Heart left ventricle (tissue), 16 donors: Measurements from ENCODE around the gene KANK2. TPM values are rescaled to one million over a fixed set of nuclear protein-coding genes. Genes with fewer than 3 reads are reported as not detected.
A peak's percentile ranks its signal among the peaks of the same experiment; 100 is the strongest.

ENCODE experiments used
- ATAC-seq, 4 donors: fragments of 200-7000 bp; cut with Tn5 transposase; one replicate each; pipeline ENCODE4 v1.9.1; 2020 to 2022; ENCODE audit warnings: moderate library complexity in 4 of 4, mild to moderate bottlenecking in 3 of 4, moderate number of reproducible peaks in 1 of 4
- DNase-seq, 5 donors: peaks; one replicate each; pipeline ENCODE4 v3.0.0-alpha.2; 2020
- H3K27ac ChIP-seq, 12 donors: fragments of 200-600 bp; sonication (generic) in 4 of 12; one replicate each; pipeline versions ENCODE4 v1.5.0 to v1.8.0; 2016 to 2022; ENCODE audit warnings: mild to moderate bottlenecking in 2 of 12
- H3K27me3 ChIP-seq, 9 donors: fragments of 200-600 bp; sonication (generic) in 2 of 9; one replicate each; pipeline versions ENCODE4 v1.5.1 to v1.8.0; 2016 to 2022; ENCODE audit warnings: mild to moderate bottlenecking in 3 of 9
- H3K36me3 ChIP-seq, 9 donors: fragments of 200-600 bp; sonication (generic) in 2 of 9; one replicate each; pipeline versions ENCODE4 v1.5.0 to v1.8.0; 2018 to 2022; ENCODE audit warnings: mild to moderate bottlenecking in 2 of 9
- H3K4me1 ChIP-seq, 12 donors: fragments of 200-600 bp; sonication (generic) in 4 of 12; one replicate each; pipeline versions ENCODE4 v1.5.0 to v1.8.0; 2016 to 2022; ENCODE audit warnings: mild to moderate bottlenecking in 3 of 12
- H3K4me3 ChIP-seq, 12 donors: fragments of 200-600 bp; sonication (generic) in 4 of 12; one replicate each; pipeline versions ENCODE4 v1.5.0 to v1.8.0; 2017 to 2022; ENCODE audit warnings: mild to moderate bottlenecking in 9 of 12, moderate library complexity in 4 of 12
- H3K9me3 ChIP-seq, 12 donors: fragments of 200-600 bp; sonication (generic) in 4 of 12; one replicate each; pipeline versions ENCODE4 v1.5.0 to v1.8.0; 2016 to 2022; ENCODE audit warnings: mild to moderate bottlenecking in 1 of 12
- POLR2A ChIP-seq, 2 donors: fragments of 450-650 bp; IDR thresholded peaks; one replicate each; pipeline ENCODE4 v1.6.1; 2017; ENCODE audit warnings: antibody characterized with exemption in 2 of 2, mild to moderate bottlenecking in 2 of 2, moderate library complexity in 2 of 2
- WGBS, 4 donors: extraction: QIAGEN DNeasy Blood & Tissue Kit in 2 of 4; methylation state at CpG; one replicate each; pipeline versions ENCODE4 v1.1.5 to v1.1.7; 2013 to 2018; 5-methylcytosine and 5-hydroxymethylcytosine counted together
- intact Hi-C, 10 donors: fragments of 100-400 bp; cut with DNase I; formaldehyde crosslinking; loops; one replicate each; pipeline versions ENCODE4 v1.11.1 to v1.14.2; 2022
- polyA plus RNA-seq, 2 donors: library from polyadenylated mRNA; stranded (reverse); fragments of 200-250 nt; gene quantifications; one replicate each; pipeline ENCODE4 v1.2.3, GENCODE V29; 2013
- total RNA-seq, 9 donors: library from RNA; depleted of rRNA in 2 of 9; stranded (reverse); fragments of >200 nt in 2 of 9; fragmentation: NEBNext Ultra II Directional in 3 of 9; extraction: Animal tissue kit (Norgen Biotek cat#: 25700) in 3 of 9; gene quantifications; one replicate each; pipeline versions ENCODE4 v1.1.0 to v1.2.4, GENCODE V29; 2016 to 2023
- TF ChIP-seq, protein P1 (sequence below), 12 donors: fragments of 200-600 bp; sonication (generic) in 4 of 12; IDR thresholded peaks; one replicate each; pipeline versions ENCODE4 v1.5.0 to v1.8.0; 2018 to 2022; ENCODE audit warnings: antibody characterized with exemption in 12 of 12, mild to moderate bottlenecking in 5 of 12
- donor health status: ischemic (EF 13 %, LVEDD 7.1; RV severe dilation, severe dysfunction).
- donor health status: healthy with polysubstance abuse.
- donor health status: DM: no; HTN: yes; CAD: no.
- donor health status: DM: no; HTN: no; CAD: no.
- donor health status: ischemic (EF 25% LVEDD 6.9; RV normal size, moderate dysfunction).
- donor health status: ischemic (EF 25% LVEDD 5.7; RV mildly dilated, moderate dysfunction).
- donor health status: healthy.
- donor health status: DM: yes; HTN: yes; CAD: no.
- donor health status: ischemic (EF 35%, LVEDD 5.7; RV mildly dilated, moderate dysfunction).
- donor health status: nonischemic (EF 11% LVEDD 7.7; RV severe dilation, severe dysfunction).
- donor health status: DM: yes; HTN: yes; CAD: no.
- donor health status: PGD.
- donor health status: ischemic (EF 29% LVEDD 5.4; RV normal size, mild dysfunction).
- donor health status: nonischemic (EF 23%, LVEDD 6.1; RV moderate dilation, normal function).

Gene KANK2
- total and polyA plus RNA-seq, 11 donors, result 232 to 1,831 (median 294) TPM

DNA sequence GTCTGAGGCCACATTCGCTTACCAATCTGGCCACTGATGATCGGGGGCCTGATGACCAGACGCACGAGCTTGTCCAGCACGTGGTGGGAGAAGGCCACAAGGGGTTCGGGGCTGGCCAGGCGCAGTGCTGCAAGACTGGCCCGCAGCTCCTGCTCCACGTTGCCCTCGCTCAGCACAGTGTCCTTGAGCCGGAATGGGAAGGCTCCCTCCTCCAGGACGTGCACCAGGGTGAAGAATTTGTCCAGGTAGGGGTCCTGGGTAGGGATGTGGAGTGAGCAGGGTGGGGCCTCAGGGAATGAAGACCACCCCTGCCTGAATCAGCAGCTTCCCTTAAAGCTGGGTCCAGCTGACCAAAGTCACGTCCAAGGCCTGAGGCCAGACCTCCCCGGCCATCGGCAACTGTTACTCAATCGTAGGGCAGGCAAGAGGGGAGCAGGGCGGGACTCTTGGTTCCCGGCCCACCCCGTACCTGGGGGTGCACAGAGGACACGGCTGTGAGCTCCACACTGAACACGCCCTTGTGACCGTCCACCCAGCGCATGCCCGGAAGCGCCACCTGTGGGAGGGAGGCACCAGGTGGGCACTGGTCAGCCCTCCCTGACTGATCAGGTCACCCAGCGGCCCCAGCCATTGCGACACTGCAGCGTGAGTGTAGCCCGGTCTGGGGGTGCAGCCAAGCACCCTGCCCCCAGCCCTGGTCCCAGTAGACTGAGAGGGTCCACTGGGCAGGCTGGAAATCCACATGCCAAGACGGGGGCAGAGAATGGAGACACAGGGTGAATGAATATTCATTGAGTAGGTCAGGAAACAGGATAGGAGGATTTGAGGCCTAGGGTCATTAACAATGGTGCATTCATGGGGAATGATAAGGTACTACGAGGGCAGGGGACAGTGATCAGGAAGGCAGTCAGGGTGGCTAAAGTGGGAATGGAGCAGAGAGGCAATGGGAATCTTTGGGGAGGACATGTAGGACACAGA lies 39.3 kb upstream of the KANK2 start:
- no peak overlapping the region for H3K27ac ChIP-seq

DNA sequence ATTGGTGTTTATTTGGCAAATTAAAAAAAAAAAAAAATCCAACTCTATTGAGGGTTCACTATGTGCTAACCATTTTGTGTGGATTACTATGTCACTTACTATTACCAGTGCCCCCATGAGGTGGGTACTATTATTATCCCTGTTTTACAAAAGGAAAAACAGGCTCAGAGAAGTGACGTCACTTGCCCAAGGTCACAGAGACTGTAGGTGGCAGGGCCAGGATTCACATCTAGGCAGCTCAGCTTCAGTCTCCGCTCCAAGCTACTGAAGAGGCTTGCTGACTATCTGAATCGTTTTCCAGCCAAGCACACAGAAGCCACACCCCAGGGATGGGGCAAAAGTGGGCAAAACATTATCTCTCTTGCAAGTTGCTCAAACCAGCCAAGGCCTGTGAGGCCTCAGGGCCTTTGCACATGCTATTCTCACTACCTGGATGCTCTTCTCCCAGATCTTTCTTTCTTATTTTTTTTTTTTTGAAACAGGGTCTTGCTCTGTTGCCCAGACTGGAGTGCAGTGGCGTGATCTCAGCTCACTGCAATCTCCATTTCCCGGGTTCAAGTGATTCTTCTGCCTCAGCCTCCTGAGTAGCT lies 37.2 kb upstream of the KANK2 start:
- TF ChIP-seq, protein P1, sequence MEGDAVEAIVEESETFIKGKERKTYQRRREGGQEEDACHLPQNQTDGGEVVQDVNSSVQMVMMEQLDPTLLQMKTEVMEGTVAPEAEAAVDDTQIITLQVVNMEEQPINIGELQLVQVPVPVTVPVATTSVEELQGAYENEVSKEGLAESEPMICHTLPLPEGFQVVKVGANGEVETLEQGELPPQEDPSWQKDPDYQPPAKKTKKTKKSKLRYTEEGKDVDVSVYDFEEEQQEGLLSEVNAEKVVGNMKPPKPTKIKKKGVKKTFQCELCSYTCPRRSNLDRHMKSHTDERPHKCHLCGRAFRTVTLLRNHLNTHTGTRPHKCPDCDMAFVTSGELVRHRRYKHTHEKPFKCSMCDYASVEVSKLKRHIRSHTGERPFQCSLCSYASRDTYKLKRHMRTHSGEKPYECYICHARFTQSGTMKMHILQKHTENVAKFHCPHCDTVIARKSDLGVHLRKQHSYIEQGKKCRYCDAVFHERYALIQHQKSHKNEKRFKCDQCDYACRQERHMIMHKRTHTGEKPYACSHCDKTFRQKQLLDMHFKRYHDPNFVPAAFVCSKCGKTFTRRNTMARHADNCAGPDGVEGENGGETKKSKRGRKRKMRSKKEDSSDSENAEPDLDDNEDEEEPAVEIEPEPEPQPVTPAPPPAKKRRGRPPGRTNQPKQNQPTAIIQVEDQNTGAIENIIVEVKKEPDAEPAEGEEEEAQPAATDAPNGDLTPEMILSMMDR (IDR thresholded peaks at IDR 0.05), result no peak
- TF ChIP-seq POLR2A (IDR thresholded peaks at IDR 0.05), result no peak
- WGBS, 4 donors, result 84 to 88% (median 87%) methylated on average over 5 of the region's 5 CpGs
- H3K27ac ChIP-seq, result no peak overlapping the region
- intact Hi-C loops, result no loop called here
- peaks cover 0 to 100% (median 78%) of the 10 kb centered on the region in 9 donors for H3K36me3 ChIP-seq
- H3K9me3 ChIP-seq, result peaks cover 0 to 12% (median 3%) of the 10 kb centered on the region in 12 donors
- no peak for DNase-seq
- no peaks in the 10 kb centered on the region for H3K4me1 ChIP-seq
- no peak overlapping the region for H3K4me3 ChIP-seq
- H3K27me3 ChIP-seq, result no peaks in the 10 kb centered on the region
- ATAC-seq, result no peak

More for the DNA sequence above, 39.3 kb upstream of the KANK2 start:
- H3K4me1 ChIP-seq, result no peaks in the 10 kb centered on the region
- 89 to 93% (median 92%) methylated on average over 17 to 31 of the region's 31 CpGs for WGBS, 4 donors
- no peak overlapping the region for H3K4me3 ChIP-seq
- intact Hi-C loops, result no loop called here
- TF ChIP-seq, protein P1 (IDR thresholded peaks at IDR 0.05), result no peak
- no peak for TF ChIP-seq POLR2A (IDR thresholded peaks at IDR 0.05)
- H3K27me3 ChIP-seq, result no peaks in the 10 kb centered on the region
- H3K36me3 ChIP-seq, result peaks cover 0 to 100% (median 82%) of the 10 kb centered on the region in 9 donors
- peak in 1 of 4 donors; percentile 12 for ATAC-seq
- no peak for DNase-seq
- peaks cover 0 to 15% (median 3%) of the 10 kb centered on the region in 12 donors for H3K9me3 ChIP-seq

GRCh38 chr19:11233073-11233472 lies 35.7 kb upstream of the KANK2 start:
- peaks cover 0 to 100% (median 71%) of the 10 kb centered on the region in 9 donors for H3K36me3 ChIP-seq
- 86 to 91% (median 88%) methylated on average over 11 to 15 of the region's 15 CpGs for WGBS, 4 donors
- TF ChIP-seq, protein P1 (IDR thresholded peaks at IDR 0.05), result no peak
- TF ChIP-seq POLR2A (IDR thresholded peaks at IDR 0.05), result no peak
- no peak overlapping the region for H3K4me3 ChIP-seq
- no peaks in the 10 kb centered on the region for H3K27me3 ChIP-seq
- no peaks in the 10 kb centered on the region for H3K4me1 ChIP-seq
- ATAC-seq, result no peak
- no peaks in the 10 kb centered on the region for H3K9me3 ChIP-seq
- intact Hi-C loops, result no loop called here
- no peak for DNase-seq
- H3K27ac ChIP-seq, result no peak overlapping the region

DNA sequence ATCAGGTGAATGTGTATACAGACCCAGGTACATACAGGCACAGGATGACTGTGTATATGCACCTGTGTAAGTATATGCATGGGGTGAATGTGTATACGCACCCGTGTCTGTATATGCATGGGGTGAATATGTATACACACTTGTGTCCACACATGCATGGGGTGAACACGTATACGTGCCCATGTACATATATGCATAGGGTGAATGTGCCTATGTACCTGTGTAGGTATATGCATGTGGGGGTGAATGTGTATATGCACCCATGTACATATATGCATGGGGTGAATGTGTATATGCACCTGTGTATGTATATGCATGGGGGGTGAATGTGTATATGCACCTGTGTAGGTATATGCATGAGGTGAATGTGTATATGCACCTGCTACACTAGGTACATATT lies 35.2 kb upstream of the KANK2 start:
- DNase-seq (no peak), ATAC-seq (no peak)
- intact Hi-C loops, result no loop called here
- 78 to 91% (median 86%) methylated on average over 4 of the region's 4 CpGs for WGBS, 4 donors
- Histone ChIP-seq H3K4me3 (no peak overlapping the region), H3K4me1 (no peaks in the 10 kb centered on the region), H3K36me3 (peaks cover 0 to 100% (median 71%) of the 10 kb centered on the region in 9 donors), H3K27ac (no peak overlapping the region), H3K27me3 (no peaks in the 10 kb centered on the region), H3K9me3 (no peaks in the 10 kb centered on the region)
- TF ChIP-seq POLR2A (IDR thresholded peaks at IDR 0.05), result no peak
- TF ChIP-seq, protein P1 (IDR thresholded peaks at IDR 0.05), result no peak
